ENCODE results near the gene HOOK2. TPM values are rescaled to one million over a fixed set of nuclear protein-coding genes. Genes with fewer than 3 reads are reported as not detected.
"Not testable (repeated sequence)": the region's sequence is repeated elsewhere in the genome, so short reads cannot be mapped to it uniquely, and the experiment has no call there.

The HOOK2 gene
- total and polyA plus RNA-seq, 12 donors, result 6.3 to 99.7 (median 29.1) TPM

DNA sequence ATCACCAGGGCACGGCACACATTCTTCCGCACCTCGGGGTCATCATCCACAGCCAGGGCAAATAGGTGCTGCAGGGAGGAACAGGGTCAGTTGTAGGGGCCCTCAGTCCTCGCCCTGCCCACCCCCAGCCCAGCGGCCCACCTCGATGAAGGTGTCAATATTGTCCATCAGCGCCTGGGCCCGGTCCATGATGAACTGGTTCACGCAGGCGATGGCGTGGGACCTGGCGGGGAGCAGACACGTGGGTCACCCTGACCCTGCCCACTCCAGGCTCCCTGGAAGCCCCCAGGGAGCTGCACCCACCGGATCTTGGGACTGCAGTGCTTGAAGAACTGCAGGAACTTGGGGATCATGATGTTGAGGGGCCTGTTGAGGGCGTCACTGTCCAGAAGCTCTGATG, 60.2 kb downstream of the HOOK2 start:
- Histone ChIP-seq H3K4me3 (no peak overlapping the region), H3K4me1 (replicated peaks in 1 of 2) (peaks cover 0 to 3% of the 10 kb centered on the region in 2 donors), H3K36me3 (replicated peaks in 1 of 2) (peaks cover 0 to 81% of the 10 kb centered on the region in 2 donors), H3K9me3 (replicated peaks in 1 of 3) (no peaks in the 10 kb centered on the region), H3K27me3 (no peaks in the 10 kb centered on the region), H3K27ac (no peak overlapping the region)
- 87 to 95% (median 90%) methylated on average over 12 to 15 of the region's 15 CpGs; no CpG with 5 or more reads in 1 of the 4 donors for WGBS, 4 donors
- DNase-seq, result no peak
- TF ChIP-seq, protein P1, sequence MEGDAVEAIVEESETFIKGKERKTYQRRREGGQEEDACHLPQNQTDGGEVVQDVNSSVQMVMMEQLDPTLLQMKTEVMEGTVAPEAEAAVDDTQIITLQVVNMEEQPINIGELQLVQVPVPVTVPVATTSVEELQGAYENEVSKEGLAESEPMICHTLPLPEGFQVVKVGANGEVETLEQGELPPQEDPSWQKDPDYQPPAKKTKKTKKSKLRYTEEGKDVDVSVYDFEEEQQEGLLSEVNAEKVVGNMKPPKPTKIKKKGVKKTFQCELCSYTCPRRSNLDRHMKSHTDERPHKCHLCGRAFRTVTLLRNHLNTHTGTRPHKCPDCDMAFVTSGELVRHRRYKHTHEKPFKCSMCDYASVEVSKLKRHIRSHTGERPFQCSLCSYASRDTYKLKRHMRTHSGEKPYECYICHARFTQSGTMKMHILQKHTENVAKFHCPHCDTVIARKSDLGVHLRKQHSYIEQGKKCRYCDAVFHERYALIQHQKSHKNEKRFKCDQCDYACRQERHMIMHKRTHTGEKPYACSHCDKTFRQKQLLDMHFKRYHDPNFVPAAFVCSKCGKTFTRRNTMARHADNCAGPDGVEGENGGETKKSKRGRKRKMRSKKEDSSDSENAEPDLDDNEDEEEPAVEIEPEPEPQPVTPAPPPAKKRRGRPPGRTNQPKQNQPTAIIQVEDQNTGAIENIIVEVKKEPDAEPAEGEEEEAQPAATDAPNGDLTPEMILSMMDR (IDR thresholded peaks at IDR 0.05), result no peak
- TF ChIP-seq POLR2A (IDR thresholded peaks at IDR 0.05), result no peak
- intact Hi-C loops (cut with DNase I), result loop anchor here in 1 of 2 donors (5.0 kb wide), 1 partner anchor 37 kb away; the partner anchor contains the start of gene BEST2

DNA sequence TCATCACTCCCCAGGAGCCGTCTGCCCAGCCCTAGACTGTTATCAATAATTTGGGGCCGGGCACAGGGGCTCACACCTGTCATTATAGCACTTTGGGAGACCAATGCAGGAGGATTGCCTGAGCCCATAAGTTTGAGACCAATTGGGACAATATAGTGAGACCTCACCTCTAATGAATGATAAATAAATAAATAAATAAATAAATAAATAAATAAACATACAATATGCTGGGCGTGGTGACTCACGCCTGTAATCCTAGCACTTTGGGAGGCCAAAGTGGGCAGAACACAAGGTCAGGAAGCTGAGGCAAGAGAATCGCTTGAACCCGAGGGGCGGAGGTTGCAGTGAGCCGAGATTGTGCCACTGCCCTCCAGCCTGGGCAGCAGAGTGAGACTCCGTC, 62.0 kb downstream of the HOOK2 start:
- H3K27me3 ChIP-seq; H3K4me3 ChIP-seq; H3K27ac ChIP-seq; H3K9me3 ChIP-seq (replicated peaks in 1 of 3); intact Hi-C loops (cut with DNase I); H3K4me1 ChIP-seq (replicated peaks in 1 of 2); DNase-seq: not testable (repeated sequence)
- H3K36me3 ChIP-seq (replicated peaks in 1 of 2), result peaks cover 0 to 91% of the 10 kb centered on the region in 2 donors
- 84 to 92% (median 87%) methylated on average over 8 to 9 of the region's 9 CpGs for WGBS, 4 donors

Small RNA genes lying within 50 kb of the gene (microRNA-seq; reads per million reads assigned to microRNA genes)
- 0 reads per million in 3 donors for gene MIR5684

Small RNA genes lying within 50 kb of the gene (small RNA-seq; reads per million reads assigned to genes)
- 0 reads per million in 2 donors for gene MIR5684

Other genes with a start within 250 kb of the HOOK2 start
- 10 to 100 TPM in 3 of 9 donors, 1 to 10 TPM in 6; 3.4 to 10.5 (median 9.8) TPM for gene ZNF564, start 224.1 kb downstream of the HOOK2 start, total RNA-seq
- gene ZNF564, start 224.1 kb downstream of the HOOK2 start, polyA plus RNA-seq, result 10 to 100 TPM in 1 of 3 donors, 1 to 10 TPM in 2; 4.3 to 12.5 (median 7.8) TPM
- gene ZNF490, start 164.7 kb downstream of the HOOK2 start, total RNA-seq, result 10 to 100 TPM in 2 of 9 donors, 1 to 10 TPM in 7; 5.3 to 10.9 (median 6.8) TPM
- 1 to 10 TPM in 1 of 3 donors, under 1 TPM in 2; 0.34 to 2.6 (median 0.97) TPM for gene ZNF490, start 164.7 kb downstream of the HOOK2 start, polyA plus RNA-seq
- gene ZNF791, start 164.6 kb downstream of the HOOK2 start, total RNA-seq, result 10 to 100 TPM in 7 of 9 donors, 1 to 10 TPM in 2; 6.9 to 33.4 (median 17.7) TPM
- 10 to 100 TPM in 1 of 3 donors, 1 to 10 TPM in 2; 6.0 to 21.9 (median 7.3) TPM for gene ZNF791, start 164.6 kb downstream of the HOOK2 start, polyA plus RNA-seq
- gene MAN2B1, start 108.8 kb downstream of the HOOK2 start, total RNA-seq, result 100 to 1,000 TPM in 6 of 9 donors, 10 to 100 TPM in 3; 25.0 to 131 (median 111) TPM
- 100 to 1,000 TPM in 2 of 3 donors, 10 to 100 TPM in 1; 19.5 to 194 (median 152) TPM for gene MAN2B1, start 108.8 kb downstream of the HOOK2 start, polyA plus RNA-seq
- 10 to 100 TPM; 10.6 to 20.5 (median 13.9) TPM for gene WDR83, start 108.7 kb downstream of the HOOK2 start, total RNA-seq
- gene WDR83, start 108.7 kb downstream of the HOOK2 start, polyA plus RNA-seq, result 10 to 100 TPM in 2 of 3 donors, 1 to 10 TPM in 1; 3.9 to 68.5 (median 56.1) TPM
- gene DHPS, start 93.7 kb downstream of the HOOK2 start, total RNA-seq, result 100 to 1,000 TPM in 5 of 9 donors, 10 to 100 TPM in 4; 80.4 to 197 (median 121) TPM
- gene DHPS, start 93.7 kb downstream of the HOOK2 start, polyA plus RNA-seq, result 100 to 1,000 TPM in 2 of 3 donors, 10 to 100 TPM in 1; 64.5 to 166 (median 137) TPM
- not detected for gene GNG14, start 87.6 kb downstream of the HOOK2 start, total RNA-seq
- not detected for gene GNG14, start 87.6 kb downstream of the HOOK2 start, polyA plus RNA-seq
- gene FBXW9, start 78.9 kb downstream of the HOOK2 start, total RNA-seq, result 10 to 100 TPM in 5 of 9 donors, 1 to 10 TPM in 4; 6.9 to 14.7 (median 11.1) TPM
- 1 to 10 TPM; 2.1 to 6.8 (median 6.4) TPM for gene FBXW9, start 78.9 kb downstream of the HOOK2 start, polyA plus RNA-seq
- 100 to 1,000 TPM in 2 of 9 donors, 10 to 100 TPM in 7; 24.5 to 104 (median 78.0) TPM for gene TNPO2, start 51.6 kb downstream of the HOOK2 start, total RNA-seq
- 10 to 100 TPM; 43.4 to 99.2 (median 58.4) TPM for gene TNPO2, start 51.6 kb downstream of the HOOK2 start, polyA plus RNA-seq
- 100 to 1,000 TPM; 125 to 423 (median 195) TPM for gene TRIR, start 40.9 kb downstream of the HOOK2 start, total RNA-seq
- gene TRIR, start 40.9 kb downstream of the HOOK2 start, polyA plus RNA-seq, result 100 to 1,000 TPM; 162 to 405 (median 338) TPM
- gene GET3, start 38.1 kb downstream of the HOOK2 start, total RNA-seq, result 10 to 100 TPM; 75.3 to 97.7 (median 82.5) TPM
- 10 to 100 TPM; 50.3 to 74.1 (median 56.7) TPM for gene GET3, start 38.1 kb downstream of the HOOK2 start, polyA plus RNA-seq
- not detected for gene BEST2, start 23.8 kb downstream of the HOOK2 start, total RNA-seq
- gene BEST2, start 23.8 kb downstream of the HOOK2 start, polyA plus RNA-seq, result not detected
- gene JUNB, start 15.9 kb upstream of the HOOK2 start, total RNA-seq, result 100 to 1,000 TPM in 8 of 9 donors, 10 to 100 TPM in 1; 46.9 to 594 (median 351) TPM
- 100 to 1,000 TPM in 2 of 3 donors, 1 to 10 TPM in 1; 4.2 to 291 (median 104) TPM for gene JUNB, start 15.9 kb upstream of the HOOK2 start, polyA plus RNA-seq
- 1,000 to 10,000 TPM in 3 of 9 donors, 100 to 1,000 TPM in 6; 597 to 1,660 (median 849) TPM for gene PRDX2, start 26.2 kb upstream of the HOOK2 start, total RNA-seq
- gene PRDX2, start 26.2 kb upstream of the HOOK2 start, polyA plus RNA-seq, result 100 to 1,000 TPM; 146 to 957 (median 364) TPM
- 1 to 10 TPM in 5 of 9 donors, not detected in 4; 1.8 to 8.6 (median 4.7) TPM for gene THSD8, start 26.5 kb upstream of the HOOK2 start, total RNA-seq
- gene THSD8, start 26.5 kb upstream of the HOOK2 start, polyA plus RNA-seq, result 1 to 10 TPM; 3.5 to 5.6 (median 4.4) TPM
- gene RNASEH2A, start 31.0 kb upstream of the HOOK2 start, total RNA-seq, result 10 to 100 TPM in 1 of 9 donors, 1 to 10 TPM in 8; 2.8 to 11.5 (median 6.6) TPM
- gene RNASEH2A, start 31.0 kb upstream of the HOOK2 start, polyA plus RNA-seq, result 1 to 10 TPM; 1.8 to 4.3 (median 3.4) TPM
- 1 to 10 TPM in 3 of 9 donors, under 1 TPM in 1, not detected in 5; 0.23 to 5.2 (median 2.9) TPM for gene RTBDN, start 59.0 kb upstream of the HOOK2 start, total RNA-seq
- 10 to 100 TPM in 1 of 3 donors, 1 to 10 TPM in 2; 2.0 to 16.4 (median 4.5) TPM for gene RTBDN, start 59.0 kb upstream of the HOOK2 start, polyA plus RNA-seq
- 1 to 10 TPM in 8 of 9 donors, under 1 TPM in 1; 0.72 to 6.9 (median 3.0) TPM for gene MAST1, start 63.0 kb upstream of the HOOK2 start, total RNA-seq
- 10 to 100 TPM in 1 of 3 donors, 1 to 10 TPM in 2; 1.3 to 29.6 (median 4.7) TPM for gene MAST1, start 63.0 kb upstream of the HOOK2 start, polyA plus RNA-seq
- 10 to 100 TPM in 8 of 9 donors, 1 to 10 TPM in 1; 3.3 to 83.4 (median 53.8) TPM for gene DNASE2, start 105.9 kb upstream of the HOOK2 start, total RNA-seq
- gene DNASE2, start 105.9 kb upstream of the HOOK2 start, polyA plus RNA-seq, result 10 to 100 TPM; 13.6 to 22.2 (median 17.9) TPM
- under 1 TPM in 2 of 9 donors, not detected in 7; 0.23 to 0.83 TPM for gene KLF1, start 111.6 kb upstream of the HOOK2 start, total RNA-seq
- gene KLF1, start 111.6 kb upstream of the HOOK2 start, polyA plus RNA-seq, result under 1 TPM in 1 of 3 donors, not detected in 2; 0.24 TPM
- 10 to 100 TPM; 23.7 to 78.4 (median 35.3) TPM for gene GCDH, start 115.6 kb upstream of the HOOK2 start, total RNA-seq
- gene GCDH, start 115.6 kb upstream of the HOOK2 start, polyA plus RNA-seq, result 10 to 100 TPM; 16.2 to 26.9 (median 22.5) TPM
- gene SYCE2, start 143.7 kb upstream of the HOOK2 start, total RNA-seq, result under 1 TPM in 2 of 9 donors, not detected in 7; 0.78 to 0.91 TPM
- under 1 TPM; 0.16 to 0.24 (median 0.20) TPM for gene SYCE2, start 143.7 kb upstream of the HOOK2 start, polyA plus RNA-seq
- 100 to 1,000 TPM in 1 of 9 donors, 10 to 100 TPM in 8; 40.6 to 102 (median 55.0) TPM for gene FARSA, start 158.2 kb upstream of the HOOK2 start, total RNA-seq
- 10 to 100 TPM; 33.5 to 62.1 (median 36.0) TPM for gene FARSA, start 158.2 kb upstream of the HOOK2 start, polyA plus RNA-seq
- gene CALR, start 163.1 kb upstream of the HOOK2 start, total RNA-seq, result 1,000 to 10,000 TPM in 2 of 9 donors, 100 to 1,000 TPM in 7; 271 to 1,489 (median 656) TPM
- gene CALR, start 163.1 kb upstream of the HOOK2 start, polyA plus RNA-seq, result 1,000 to 10,000 TPM in 1 of 3 donors, 100 to 1,000 TPM in 2; 224 to 1,230 (median 336) TPM
- gene RAD23A, start 170.3 kb upstream of the HOOK2 start, total RNA-seq, result 100 to 1,000 TPM in 6 of 9 donors, 10 to 100 TPM in 3; 66.5 to 146 (median 111) TPM
- gene RAD23A, start 170.3 kb upstream of the HOOK2 start, polyA plus RNA-seq, result 100 to 1,000 TPM; 112 to 240 (median 206) TPM
- 100 to 1,000 TPM in 1 of 9 donors, 10 to 100 TPM in 8; 26.1 to 101 (median 48.5) TPM for gene GADD45GIP1, start 181.7 kb upstream of the HOOK2 start, total RNA-seq
- 100 to 1,000 TPM in 2 of 3 donors, 10 to 100 TPM in 1; 16.5 to 213 (median 183) TPM for gene GADD45GIP1, start 181.7 kb upstream of the HOOK2 start, polyA plus RNA-seq
- 1 to 10 TPM in 5 of 9 donors, under 1 TPM in 4; 0.35 to 2.3 (median 1.1) TPM for gene DAND5, start 194.0 kb upstream of the HOOK2 start, total RNA-seq
- under 1 TPM; 0.27 to 0.34 (median 0.32) TPM for gene DAND5, start 194.0 kb upstream of the HOOK2 start, polyA plus RNA-seq
- gene NFIX, start 219.9 kb upstream of the HOOK2 start, total RNA-seq, result 10 to 100 TPM in 8 of 9 donors, 1 to 10 TPM in 1; 1.3 to 72.8 (median 32.2) TPM
- 10 to 100 TPM in 1 of 3 donors, 1 to 10 TPM in 2; 4.9 to 18.0 (median 9.4) TPM for gene NFIX, start 219.9 kb upstream of the HOOK2 start, polyA plus RNA-seq